ENCODE results near the gene ICE1.

Gene ICE1

GRCh38 chr5:5466227-5466626 is 43.8 kb downstream of the ICE1 start:
- Histone ChIP-seq H2BK5ac (ENCODE audit: low read depth, low read length, poor library complexity) (no peak overlapping the region), H3K27ac (ENCODE audit: low read depth, low read length) (no peak overlapping the region), H3K36me3 (ENCODE audit: control insufficient read depth in 1 of 2, insufficient read depth in 2 of 2, low read length in 2 of 2) (peaks cover 23 to 26% of the 10 kb centered on the region in 2 experiments), H3K9me3 (ENCODE audit: insufficient read depth, low read depth, low read length) (no peaks in the 10 kb centered on the region), H3K79me2 (ENCODE audit: control insufficient read depth, insufficient read depth, low read length, poor library complexity) (no peaks in the 10 kb centered on the region), H4K8ac (ENCODE audit: low read depth, low read length) (no peak overlapping the region), H2BK12ac (ENCODE audit: low read length) (no peak overlapping the region), H3K27me3 (ENCODE audit: insufficient read depth, low read length) (no peaks in the 10 kb centered on the region), H3K4ac (ENCODE audit: low read depth, low read length) (no peak overlapping the region), H3K23ac (ENCODE audit: low read length) (no peak overlapping the region), H3K14ac (ENCODE audit: low read length) (no peak overlapping the region), H3K4me3 (ENCODE audit: low read depth, low read length) (no peak overlapping the region), H3K18ac (ENCODE audit: low read length) (no peak overlapping the region), H3K79me1 (ENCODE audit: low read length) (no peaks in the 10 kb centered on the region), H3K4me1 (ENCODE audit: control insufficient read depth in 1 of 2, insufficient read depth in 2 of 2, low read length in 2 of 2) (no peaks in the 10 kb centered on the region), H4K91ac (ENCODE audit: low read depth, low read length) (no peak overlapping the region), H4K12ac (ENCODE audit: low read depth, low read length) (no peak overlapping the region), H2AK5ac (ENCODE audit: low read length) (no peak overlapping the region), H2BK120ac (ENCODE audit: insufficient read depth, low read length, poor library complexity) (no peak overlapping the region), H2AFZ (ENCODE audit: insufficient read depth, low read length, poor library complexity) (no peak overlapping the region), H3K4me2 (ENCODE audit: low read length) (no peak overlapping the region), H3K9ac (ENCODE audit: low read length) (no peak overlapping the region)
- no peak for DNase-seq
- no CpG with 5 or more reads among the region's 5 CpGs for WGBS (ENCODE audit: extremely low coverage, insufficient coverage, insufficient read length)

GRCh38 chr5:5467737-5468136 is 45.3 kb downstream of the ICE1 start:
- no peak overlapping the region for H3K4me2 ChIP-seq (ENCODE audit: low read length)
- no peak overlapping the region for H3K4ac ChIP-seq (ENCODE audit: low read depth, low read length)
- H2AFZ ChIP-seq (ENCODE audit: insufficient read depth, low read length, poor library complexity): no peak overlapping the region
- no peaks in the 10 kb centered on the region for H3K79me2 ChIP-seq (ENCODE audit: control insufficient read depth, insufficient read depth, low read length, poor library complexity)
- no peak overlapping the region for H4K8ac ChIP-seq (ENCODE audit: low read depth, low read length)
- H2BK5ac ChIP-seq (ENCODE audit: low read depth, low read length, poor library complexity): no peak overlapping the region
- no peak overlapping the region for H2AK5ac ChIP-seq (ENCODE audit: low read length)
- no peak overlapping the region for H4K91ac ChIP-seq (ENCODE audit: low read depth, low read length)
- H2BK12ac ChIP-seq (ENCODE audit: low read length): no peak overlapping the region
- peaks cover 17 to 19% of the 10 kb centered on the region in 2 experiments for H3K36me3 ChIP-seq (ENCODE audit: control insufficient read depth in 1 of 2, insufficient read depth in 2 of 2, low read length in 2 of 2)
- H3K9me3 ChIP-seq (ENCODE audit: insufficient read depth, low read depth, low read length): no peaks in the 10 kb centered on the region
- no peak overlapping the region for H3K14ac ChIP-seq (ENCODE audit: low read length)
- H3K23ac ChIP-seq (ENCODE audit: low read length): no peak overlapping the region
- no peak overlapping the region for H3K18ac ChIP-seq (ENCODE audit: low read length)
- H4K12ac ChIP-seq (ENCODE audit: low read depth, low read length): no peak overlapping the region
- no peaks in the 10 kb centered on the region for H3K4me1 ChIP-seq (ENCODE audit: control insufficient read depth in 1 of 2, insufficient read depth in 2 of 2, low read length in 2 of 2)
- WGBS (ENCODE audit: extremely low coverage, insufficient coverage, insufficient read length): no CpG with 5 or more reads among the region's 4 CpGs
- H3K27ac ChIP-seq (ENCODE audit: low read depth, low read length): no peak overlapping the region
- DNase-seq: no peak
- H3K9ac ChIP-seq (ENCODE audit: low read length): no peak overlapping the region
- H3K4me3 ChIP-seq (ENCODE audit: low read depth, low read length): no peak overlapping the region
- H3K79me1 ChIP-seq (ENCODE audit: low read length): no peaks in the 10 kb centered on the region
- H2BK120ac ChIP-seq (ENCODE audit: insufficient read depth, low read length, poor library complexity): no peak overlapping the region
- no peaks in the 10 kb centered on the region for H3K27me3 ChIP-seq (ENCODE audit: insufficient read depth, low read length)

GRCh38 chr5:5470933-5471332 is 48.5 kb downstream of the ICE1 start:
- Histone ChIP-seq H2BK5ac (ENCODE audit: low read depth, low read length, poor library complexity) (no peak overlapping the region), H3K23ac (ENCODE audit: low read length) (no peak overlapping the region), H2BK120ac (ENCODE audit: insufficient read depth, low read length, poor library complexity) (no peak overlapping the region), H3K4me3 (ENCODE audit: low read depth, low read length) (no peak overlapping the region), H3K4me1 (ENCODE audit: control insufficient read depth in 1 of 2, insufficient read depth in 2 of 2, low read length in 2 of 2) (no peaks in the 10 kb centered on the region), H3K14ac (ENCODE audit: low read length) (no peak overlapping the region), H2AFZ (ENCODE audit: insufficient read depth, low read length, poor library complexity) (no peak overlapping the region), H3K79me1 (ENCODE audit: low read length) (no peaks in the 10 kb centered on the region), H3K4me2 (ENCODE audit: low read length) (no peak overlapping the region), H4K8ac (ENCODE audit: low read depth, low read length) (no peak overlapping the region), H3K4ac (ENCODE audit: low read depth, low read length) (no peak overlapping the region), H2BK12ac (ENCODE audit: low read length) (no peak overlapping the region), H3K27me3 (ENCODE audit: insufficient read depth, low read length) (no peaks in the 10 kb centered on the region), H3K27ac (ENCODE audit: low read depth, low read length) (no peak overlapping the region), H3K9ac (ENCODE audit: low read length) (no peak overlapping the region), H3K18ac (ENCODE audit: low read length) (no peak overlapping the region), H3K9me3 (ENCODE audit: insufficient read depth, low read depth, low read length) (no peaks in the 10 kb centered on the region), H4K12ac (ENCODE audit: low read depth, low read length) (no peak overlapping the region), H3K79me2 (ENCODE audit: control insufficient read depth, insufficient read depth, low read length, poor library complexity) (no peaks in the 10 kb centered on the region), H4K91ac (ENCODE audit: low read depth, low read length) (no peak overlapping the region), H3K36me3 (ENCODE audit: control insufficient read depth in 1 of 2, insufficient read depth in 2 of 2, low read length in 2 of 2) (peaks cover 8 to 11% of the 10 kb centered on the region in 2 experiments), H2AK5ac (ENCODE audit: low read length) (no peak overlapping the region)
- DNase-seq: no peak

GRCh38 chr5:5473226-5473625 is 50.7 kb downstream of the ICE1 start:
- no CpG with 5 or more reads among the region's 2 CpGs for WGBS (ENCODE audit: extremely low coverage, insufficient coverage, insufficient read length)
- H3K4me2 ChIP-seq (ENCODE audit: low read length): no peak overlapping the region
- H2AK5ac ChIP-seq (ENCODE audit: low read length): no peak overlapping the region
- H4K12ac ChIP-seq (ENCODE audit: low read depth, low read length): no peak overlapping the region
- no peaks in the 10 kb centered on the region for H3K27me3 ChIP-seq (ENCODE audit: insufficient read depth, low read length)
- no peak overlapping the region for H2BK12ac ChIP-seq (ENCODE audit: low read length)
- no peaks in the 10 kb centered on the region for H3K9me3 ChIP-seq (ENCODE audit: insufficient read depth, low read depth, low read length)
- H3K79me1 ChIP-seq (ENCODE audit: low read length): no peaks in the 10 kb centered on the region
- no peak overlapping the region for H2AFZ ChIP-seq (ENCODE audit: insufficient read depth, low read length, poor library complexity)
- peaks cover 9 to 12% of the 10 kb centered on the region in 2 experiments for H3K36me3 ChIP-seq (ENCODE audit: control insufficient read depth in 1 of 2, insufficient read depth in 2 of 2, low read length in 2 of 2)
- no peak overlapping the region for H3K4me3 ChIP-seq (ENCODE audit: low read depth, low read length)
- H3K27ac ChIP-seq (ENCODE audit: low read depth, low read length): no peak overlapping the region
- H2BK5ac ChIP-seq (ENCODE audit: low read depth, low read length, poor library complexity): no peak overlapping the region
- H2BK120ac ChIP-seq (ENCODE audit: insufficient read depth, low read length, poor library complexity): no peak overlapping the region
- no peak overlapping the region for H3K23ac ChIP-seq (ENCODE audit: low read length)
- no peak overlapping the region for H3K18ac ChIP-seq (ENCODE audit: low read length)
- DNase-seq: no peak
- H4K8ac ChIP-seq (ENCODE audit: low read depth, low read length): no peak overlapping the region
- H3K4me1 ChIP-seq (ENCODE audit: control insufficient read depth in 1 of 2, insufficient read depth in 2 of 2, low read length in 2 of 2): no peaks in the 10 kb centered on the region
- H3K4ac ChIP-seq (ENCODE audit: low read depth, low read length): no peak overlapping the region
- H3K14ac ChIP-seq (ENCODE audit: low read length): no peak overlapping the region
- no peaks in the 10 kb centered on the region for H3K79me2 ChIP-seq (ENCODE audit: control insufficient read depth, insufficient read depth, low read length, poor library complexity)
- no peak overlapping the region for H4K91ac ChIP-seq (ENCODE audit: low read depth, low read length)
- H3K9ac ChIP-seq (ENCODE audit: low read length): no peak overlapping the region
